BLaER1 treated with 17β-estradiol and CSF1 and Interleukin-3, amounts not matched to agents 10 nM and 100 nM (cell line): ENCODE data around the gene ZFY.
"Not testable (repeated sequence)": the region's sequence is repeated elsewhere in the genome, so short reads cannot be mapped to it uniquely, and the experiment has no call there.

ENCODE experiments used
- H3K27ac ChIP-seq, 11 experiments: shearing (Covaris generic); formaldehyde crosslinking; 2 replicates each; pipeline ENCODE4 v1.8.1; 2022
- H3K27me3 ChIP-seq, 11 experiments: shearing (Covaris generic); formaldehyde crosslinking; 2 replicates each; pipeline ENCODE4 v1.8.1; 2022
- H3K36me3 ChIP-seq, 11 experiments: shearing (Covaris generic); formaldehyde crosslinking; 2 replicates each; pipeline ENCODE4 v1.8.1; 2022
- H3K4me1 ChIP-seq, 10 experiments: shearing (Covaris generic); formaldehyde crosslinking; 2 replicates each; pipeline ENCODE4 v1.8.1; 2022
- H3K4me2 ChIP-seq, 11 experiments: shearing (Covaris generic); formaldehyde crosslinking; 2 replicates each; pipeline ENCODE4 v1.8.1; 2022
- H3K4me3 ChIP-seq, 10 experiments: shearing (Covaris generic); formaldehyde crosslinking; 2 replicates each; pipeline ENCODE4 v1.8.1; 2022
- H3K9ac ChIP-seq, 11 experiments: shearing (Covaris generic); formaldehyde crosslinking; 2 replicates each; pipeline ENCODE4 v1.8.1; 2022
- H3K9me3 ChIP-seq, 11 experiments: shearing (Covaris generic); formaldehyde crosslinking; replicated peaks in 1 of 11; 2 replicates each; pipeline ENCODE4 v1.8.1; 2022
- H4K20me1 ChIP-seq, 11 experiments: shearing (Covaris generic); formaldehyde crosslinking; 2 replicates each; pipeline ENCODE4 v1.8.1; 2022
- Cebpa-rat ChIP-seq, 11 experiments: shearing (Covaris generic); IDR thresholded peaks; 2 replicates each; pipeline ENCODE4 v1.8.1; 2022

Gene ZFY

GRCh38 chrY:2965629-2966028 lies 30.4 kb downstream of the ZFY start:
- Histone ChIP-seq H3K27ac (no peak overlapping the region), H4K20me1 (no peaks in the 10 kb centered on the region), H3K4me2 (no peak overlapping the region), H3K4me3 (no peak overlapping the region), H3K9ac (no peak overlapping the region), H3K36me3 (no peaks in the 10 kb centered on the region), H3K4me1 (no peaks in the 10 kb centered on the region), H3K9me3 (no peaks in the 10 kb centered on the region), H3K27me3 (no peaks in the 10 kb centered on the region)
- TF ChIP-seq Cebpa-rat (IDR thresholded peaks at IDR 0.05), result no peak

GRCh38 chrY:2969561-2969960 lies 34.4 kb downstream of the ZFY start:
- no peak overlapping the region for H3K27ac ChIP-seq
- no peak for TF ChIP-seq Cebpa-rat (IDR thresholded peaks at IDR 0.05)
- H3K9ac ChIP-seq, result no peak overlapping the region
- no peak overlapping the region for H3K4me3 ChIP-seq
- H4K20me1 ChIP-seq, result no peaks in the 10 kb centered on the region
- no peaks in the 10 kb centered on the region for H3K36me3 ChIP-seq
- H3K4me2 ChIP-seq, result no peak overlapping the region
- no peaks in the 10 kb centered on the region for H3K4me1 ChIP-seq
- H3K27me3 ChIP-seq, result no peaks in the 10 kb centered on the region
- no peaks in the 10 kb centered on the region for H3K9me3 ChIP-seq

- H3K4me3 ChIP-seq, result no peak overlapping the region
- H3K4me1 ChIP-seq, result no peaks in the 10 kb centered on the region
- no peaks in the 10 kb centered on the region for H3K9me3 ChIP-seq
- no peaks in the 10 kb centered on the region for H4K20me1 ChIP-seq
- no peaks in the 10 kb centered on the region for H3K27me3 ChIP-seq
- no peaks in the 10 kb centered on the region for H3K36me3 ChIP-seq
- no peak overlapping the region for H3K9ac ChIP-seq
- H3K4me2 ChIP-seq, result no peak overlapping the region
- H3K27ac ChIP-seq, result no peak overlapping the region
- TF ChIP-seq Cebpa-rat (IDR thresholded peaks at IDR 0.05), result no peak
These were observed 37.5 kb downstream of the ZFY start for GRCh38 chrY:2972708-2973107.

- Histone ChIP-seq H3K4me3 (no peak overlapping the region), H3K4me2 (no peak overlapping the region), H3K9ac (no peak overlapping the region), H3K9me3 (no peaks in the 10 kb centered on the region), H3K27me3 (no peaks in the 10 kb centered on the region), H4K20me1 (no peaks in the 10 kb centered on the region), H3K36me3 (no peaks in the 10 kb centered on the region), H3K27ac (no peak overlapping the region), H3K4me1 (no peaks in the 10 kb centered on the region)
- TF ChIP-seq Cebpa-rat (IDR thresholded peaks at IDR 0.05), result no peak
These were observed 38.0 kb downstream of the ZFY start for GRCh38 chrY:2973110-2973751.

- Histone ChIP-seq H3K9ac (no peak overlapping the region), H3K4me1 (no peaks in the 10 kb centered on the region), H4K20me1 (no peaks in the 10 kb centered on the region), H3K27ac (no peak overlapping the region), H3K9me3 (no peaks in the 10 kb centered on the region), H3K27me3 (no peaks in the 10 kb centered on the region), H3K4me2 (no peak overlapping the region), H3K4me3 (no peak overlapping the region), H3K36me3 (no peaks in the 10 kb centered on the region)
- no peak for TF ChIP-seq Cebpa-rat (IDR thresholded peaks at IDR 0.05)
These were observed 44.1 kb downstream of the ZFY start for GRCh38 chrY:2979283-2979682.

GRCh38 chrY:2984491-2984890 lies 49.3 kb downstream of the ZFY start:
- no peaks in the 10 kb centered on the region for H4K20me1 ChIP-seq
- no peaks in the 10 kb centered on the region for H3K36me3 ChIP-seq
- no peak overlapping the region for H3K27ac ChIP-seq
- H3K4me3 ChIP-seq, result no peak overlapping the region
- no peaks in the 10 kb centered on the region for H3K4me1 ChIP-seq
- no peaks in the 10 kb centered on the region for H3K9me3 ChIP-seq
- no peak overlapping the region for H3K9ac ChIP-seq
- no peak overlapping the region for H3K4me2 ChIP-seq
- H3K27me3 ChIP-seq, result no peaks in the 10 kb centered on the region
- no peak for TF ChIP-seq Cebpa-rat (IDR thresholded peaks at IDR 0.05)

- not testable (repeated sequence) for H3K9ac ChIP-seq, H3K4me2 ChIP-seq, H3K36me3 ChIP-seq, H3K27me3 ChIP-seq, H3K27ac ChIP-seq, H3K9me3 ChIP-seq, H3K4me1 ChIP-seq, H4K20me1 ChIP-seq, H3K4me3 ChIP-seq
These were observed 52.0 kb downstream of the ZFY start for GRCh38 chrY:2987178-2987577.

- not testable (repeated sequence) for H3K4me3 ChIP-seq, H3K9ac ChIP-seq, H3K4me2 ChIP-seq, H3K9me3 ChIP-seq, H4K20me1 ChIP-seq, H3K27me3 ChIP-seq, H3K36me3 ChIP-seq, H3K27ac ChIP-seq, H3K4me1 ChIP-seq
These were observed 62.2 kb downstream of the ZFY start for GRCh38 chrY:2997369-2997768.

- no peak for TF ChIP-seq Cebpa-rat (IDR thresholded peaks at IDR 0.05)
- H3K36me3 ChIP-seq, result no peaks in the 10 kb centered on the region
- no peaks in the 10 kb centered on the region for H3K27me3 ChIP-seq
- H3K4me2 ChIP-seq, result no peak overlapping the region
- no peak overlapping the region for H3K9ac ChIP-seq
- H4K20me1 ChIP-seq, result no peaks in the 10 kb centered on the region
- no peaks in the 10 kb centered on the region for H3K4me1 ChIP-seq
- no peaks in the 10 kb centered on the region for H3K9me3 ChIP-seq
- H3K4me3 ChIP-seq, result no peak overlapping the region
- H3K27ac ChIP-seq, result no peak overlapping the region
These were observed 67.0 kb downstream of the ZFY start for GRCh38 chrY:3002190-3002589.

GRCh38 chrY:3002680-3003515 lies 67.7 kb downstream of the ZFY start:
- no peak overlapping the region for H3K4me3 ChIP-seq
- H3K4me1 ChIP-seq, result no peaks in the 10 kb centered on the region
- no peaks in the 10 kb centered on the region for H3K36me3 ChIP-seq
- no peaks in the 10 kb centered on the region for H4K20me1 ChIP-seq
- no peak for TF ChIP-seq Cebpa-rat (IDR thresholded peaks at IDR 0.05)
- no peak overlapping the region for H3K9ac ChIP-seq
- no peaks in the 10 kb centered on the region for H3K27me3 ChIP-seq
- H3K4me2 ChIP-seq, result no peak overlapping the region
- H3K27ac ChIP-seq, result no peak overlapping the region
- no peaks in the 10 kb centered on the region for H3K9me3 ChIP-seq
